KMS-11 (cell line): ENCODE results near the gene CSRP1.

Experiments
- H2AFZ ChIP-seq: fragments of 200-600 bp; sonication (generic); 2 replicates; pipeline ENCODE4 v1.6.1; 2016; ENCODE audit warnings: antibody characterized with exemption, mixed run types, low read depth
- H3K27ac ChIP-seq: fragments of 200-600 bp; sonication (generic); 2 replicates; pipeline ENCODE4 v1.6.1; 2016; ENCODE audit warnings: mild to moderate bottlenecking, mixed run types
- H3K27me3 ChIP-seq: fragments of 200-600 bp; sonication (generic); 2 replicates; pipeline ENCODE4 v1.6.1; 2017; ENCODE audit warnings: mild to moderate bottlenecking, low read depth, mixed run types, moderate library complexity; ENCODE audit not compliant: insufficient read depth
- H3K36me3 ChIP-seq: fragments of 200-600 bp; sonication (generic); 2 replicates; pipeline ENCODE4 v1.6.1; 2017; ENCODE audit warnings: mild to moderate bottlenecking, mixed run types; ENCODE audit not compliant: insufficient read depth
- H3K4me1 ChIP-seq: fragments of 200-600 bp; sonication (generic); 2 replicates; pipeline ENCODE4 v1.6.1; 2016; ENCODE audit warnings: mild to moderate bottlenecking, low read depth, mixed run types; ENCODE audit not compliant: poor library complexity, severe bottlenecking
- H3K4me2 ChIP-seq: fragments of 200-600 bp; sonication (generic); 2 replicates; pipeline ENCODE4 v1.7.0; 2016; ENCODE audit warnings: mild to moderate bottlenecking, mixed run types
- H3K4me3 ChIP-seq: fragments of 200-600 bp; sonication (generic); IDR thresholded peaks from 2 replicates; pipeline ENCODE4 v1.6.1; 2017; ENCODE audit warnings: low read depth, low read length, mixed read lengths; ENCODE audit not compliant: insufficient read depth
- H3K79me2 ChIP-seq: fragments of 200-600 bp; sonication (generic); 2 replicates; pipeline ENCODE4 v1.6.1; 2016; ENCODE audit warnings: low read depth, mixed run types; ENCODE audit not compliant: insufficient read depth
- H3K9ac ChIP-seq: fragments of 200-600 bp; sonication (generic); 2 replicates; pipeline ENCODE4 v1.6.1; 2016; ENCODE audit warnings: mild to moderate bottlenecking, mixed run types
- H4K20me1 ChIP-seq: fragments of 200-600 bp; sonication (generic); 2 replicates; pipeline ENCODE4 v1.6.1; 2016; ENCODE audit warnings: mild to moderate bottlenecking, mixed run types; ENCODE audit not compliant: insufficient read depth
- TF ChIP-seq, protein P1 (sequence below): fragments of 200-600 bp; sonication (generic); conservative IDR thresholded peaks from 2 replicates; pipeline ENCODE4 v1.6.1; 2017; ENCODE audit warnings: low read depth, mild to moderate bottlenecking, antibody characterized with exemption, low read length, moderate library complexity, mixed read lengths

The CSRP1 gene

DNA sequence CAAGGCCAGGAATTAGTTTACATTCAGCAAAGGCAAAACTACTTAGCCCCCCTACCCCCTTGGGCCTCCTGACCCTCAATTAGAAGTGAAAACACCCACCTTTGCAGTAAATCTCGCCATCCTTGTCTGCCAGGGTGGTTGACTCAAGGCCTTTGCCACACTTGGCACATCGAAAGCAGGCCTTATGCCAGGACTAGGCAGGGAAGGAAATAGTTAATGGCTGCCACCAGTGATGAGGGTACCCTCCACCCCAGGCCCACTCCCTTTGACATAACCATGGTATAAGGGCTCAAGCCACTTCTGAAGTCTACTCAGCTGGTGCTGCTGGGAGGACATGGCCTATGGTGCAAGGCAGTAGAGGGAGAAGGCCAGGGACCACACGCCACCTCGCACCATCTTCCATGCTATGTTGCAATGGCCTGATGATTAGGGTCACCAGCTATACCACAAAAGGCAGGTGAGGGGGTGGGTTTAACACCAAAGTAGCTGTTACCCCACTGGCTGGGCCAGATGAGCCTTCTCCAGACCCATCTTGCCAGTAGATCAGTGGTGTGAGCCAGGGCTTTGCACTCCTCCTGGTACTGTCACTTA, 21.6 kb downstream of the CSRP1 start:
- H3K27me3 ChIP-seq = peaks cover 5% of the 10 kb centered on the region
- no peak overlapping the region for H3K9ac ChIP-seq
- no peak overlapping the region for H3K27ac ChIP-seq
- TF ChIP-seq, protein P1, sequence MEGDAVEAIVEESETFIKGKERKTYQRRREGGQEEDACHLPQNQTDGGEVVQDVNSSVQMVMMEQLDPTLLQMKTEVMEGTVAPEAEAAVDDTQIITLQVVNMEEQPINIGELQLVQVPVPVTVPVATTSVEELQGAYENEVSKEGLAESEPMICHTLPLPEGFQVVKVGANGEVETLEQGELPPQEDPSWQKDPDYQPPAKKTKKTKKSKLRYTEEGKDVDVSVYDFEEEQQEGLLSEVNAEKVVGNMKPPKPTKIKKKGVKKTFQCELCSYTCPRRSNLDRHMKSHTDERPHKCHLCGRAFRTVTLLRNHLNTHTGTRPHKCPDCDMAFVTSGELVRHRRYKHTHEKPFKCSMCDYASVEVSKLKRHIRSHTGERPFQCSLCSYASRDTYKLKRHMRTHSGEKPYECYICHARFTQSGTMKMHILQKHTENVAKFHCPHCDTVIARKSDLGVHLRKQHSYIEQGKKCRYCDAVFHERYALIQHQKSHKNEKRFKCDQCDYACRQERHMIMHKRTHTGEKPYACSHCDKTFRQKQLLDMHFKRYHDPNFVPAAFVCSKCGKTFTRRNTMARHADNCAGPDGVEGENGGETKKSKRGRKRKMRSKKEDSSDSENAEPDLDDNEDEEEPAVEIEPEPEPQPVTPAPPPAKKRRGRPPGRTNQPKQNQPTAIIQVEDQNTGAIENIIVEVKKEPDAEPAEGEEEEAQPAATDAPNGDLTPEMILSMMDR = no peak
- H3K79me2 ChIP-seq = no peaks in the 10 kb centered on the region
- peaks cover 20% of the 10 kb centered on the region for H3K4me1 ChIP-seq
- no peaks in the 10 kb centered on the region for H4K20me1 ChIP-seq
- no peak overlapping the region for H2AFZ ChIP-seq
- no peak overlapping the region for H3K4me2 ChIP-seq
- no peak overlapping the region for H3K4me3 ChIP-seq
- peaks cover 5% of the 10 kb centered on the region; the same call in 1 of the 2 replicates for H3K36me3 ChIP-seq

DNA sequence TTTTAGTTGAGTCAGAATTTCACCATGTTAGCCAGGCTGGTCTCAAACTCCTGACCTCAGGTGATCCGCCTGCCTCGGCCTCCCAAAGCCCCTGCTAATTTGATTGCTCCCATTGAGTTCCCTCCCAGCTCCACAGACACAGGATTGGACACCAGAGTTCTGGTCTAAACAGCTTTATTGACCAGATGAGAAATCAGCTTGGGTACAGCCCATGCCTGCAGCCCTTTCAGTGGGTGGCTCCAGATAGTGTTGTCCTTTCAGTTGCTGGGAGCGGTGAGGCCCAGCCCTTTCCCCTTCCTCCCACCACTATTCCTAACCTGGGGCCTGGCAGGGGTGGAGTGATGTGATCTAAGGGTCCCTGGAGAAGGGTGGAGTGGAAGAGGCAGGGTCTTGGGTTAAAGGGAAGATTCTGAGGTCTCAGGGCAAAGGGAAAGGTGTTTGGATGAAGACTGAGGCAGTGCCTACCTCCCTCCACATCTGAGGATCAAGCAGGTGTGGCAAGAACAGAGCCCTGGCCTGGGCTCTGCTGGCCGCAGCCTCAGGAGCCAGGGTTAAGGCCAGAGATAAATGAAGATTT, 23.5 kb downstream of the CSRP1 start:
- H3K9ac ChIP-seq = no peak overlapping the region

DNA sequence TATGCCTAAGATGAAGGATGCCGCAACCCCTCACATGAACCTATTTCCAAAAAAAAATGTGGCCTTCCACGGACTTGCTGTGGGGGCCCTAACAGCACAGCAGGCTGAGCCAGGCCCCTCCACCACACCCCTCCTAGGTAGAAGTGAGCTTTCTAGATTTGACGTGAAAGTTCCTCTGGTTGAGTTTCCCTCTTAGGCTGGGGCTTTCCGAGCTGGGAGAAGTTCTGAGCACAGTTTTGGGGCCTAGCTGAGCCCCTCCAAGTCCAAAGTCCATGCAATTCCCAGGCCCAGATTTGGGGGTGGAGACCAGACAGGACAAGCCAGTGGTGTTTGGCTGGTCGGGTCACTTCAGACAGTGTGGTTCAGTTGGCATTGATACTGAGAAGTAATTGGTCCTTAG, 24.2 kb downstream of the CSRP1 start:
- H3K4me1 ChIP-seq = peaks cover 25% of the 10 kb centered on the region
- no peak overlapping the region for H3K4me3 ChIP-seq
- H3K79me2 ChIP-seq = no peaks in the 10 kb centered on the region
- H3K9ac ChIP-seq = no peak overlapping the region
- H3K4me2 ChIP-seq = peak overlapping the region; percentile 97; the same call in 1 of the 2 replicates
- H2AFZ ChIP-seq = no peak overlapping the region
- no peaks in the 10 kb centered on the region for H3K36me3 ChIP-seq
- no peak overlapping the region for H3K27ac ChIP-seq
- H3K27me3 ChIP-seq = peaks cover 5% of the 10 kb centered on the region
- TF ChIP-seq, protein P1 = no peak
- no peaks in the 10 kb centered on the region for H4K20me1 ChIP-seq

More for the DNA sequence above, 23.5 kb downstream of the CSRP1 start:
- Histone ChIP-seq H3K36me3 (peaks cover 3% of the 10 kb centered on the region; the same call in 1 of the 2 replicates), H3K79me2 (no peaks in the 10 kb centered on the region), H3K27me3 (peaks cover 5% of the 10 kb centered on the region), H3K4me2 (no peak overlapping the region), H4K20me1 (no peaks in the 10 kb centered on the region), H3K4me3 (no peak overlapping the region), H3K4me1 (peaks cover 25% of the 10 kb centered on the region), H2AFZ (no peak overlapping the region), H3K27ac (no peak overlapping the region)
- TF ChIP-seq, protein P1 = no peak

DNA sequence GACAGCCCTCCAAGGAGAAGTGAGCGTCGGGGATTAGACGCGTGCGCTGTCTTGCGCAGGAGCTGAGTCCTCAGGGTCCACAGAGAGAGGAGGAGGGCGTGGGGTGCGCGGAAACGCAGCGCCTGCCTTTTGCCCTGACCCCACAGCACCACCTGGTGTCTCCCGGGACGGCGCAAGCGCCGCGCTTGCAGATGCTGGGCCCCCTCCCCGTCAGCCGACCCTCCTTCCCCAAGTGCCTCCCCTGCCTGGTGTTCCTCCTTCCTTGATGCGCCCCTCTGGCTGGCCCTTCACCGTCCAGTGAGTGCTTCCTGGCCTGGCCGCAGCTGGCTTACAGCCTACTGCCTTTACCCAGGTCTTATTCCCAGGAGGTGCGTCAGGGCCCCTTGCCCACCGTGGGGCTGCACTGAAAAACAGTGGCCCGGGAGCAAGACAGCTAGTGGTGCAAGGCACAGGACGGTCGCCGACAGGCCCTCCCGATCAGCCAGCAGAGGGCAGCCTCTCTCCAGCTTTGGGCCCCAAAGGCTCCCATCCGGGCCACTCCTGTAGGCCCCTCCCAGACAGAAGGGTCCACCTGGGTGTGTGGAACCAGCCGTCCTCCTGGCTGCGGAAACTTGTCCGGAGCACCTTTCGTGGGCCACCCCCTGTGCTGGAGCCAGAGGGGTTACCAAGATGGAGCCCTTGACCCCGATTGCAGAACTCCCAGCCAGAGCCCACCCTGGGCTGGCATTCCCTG, 25.0 kb downstream of the CSRP1 start:
- TF ChIP-seq, protein P1 = peak; percentile 94
- Histone ChIP-seq H4K20me1 (no peaks in the 10 kb centered on the region), H3K27me3 (peaks cover 5% of the 10 kb centered on the region), H3K4me2 (peak overlapping the region; percentile 97), H3K4me3 (no peak overlapping the region), H3K79me2 (no peaks in the 10 kb centered on the region), H3K36me3 (no peaks in the 10 kb centered on the region), H3K9ac (no peak overlapping the region), H3K4me1 (peaks cover 26% of the 10 kb centered on the region), H2AFZ (peak overlapping the region; percentile 86), H3K27ac (no peak overlapping the region)
